Stimulated activated CD4-positive, alpha-beta T cell treated with anti-CD3 and anti-CD28 coated beads, Interleukin-4, amount 100 ng/mL, for 48 hours (primary cell): ENCODE data around the gene CCDC78.

Experiments used
- DNase-seq, 2 donors: peaks; one replicate each; pipeline ENCODE4 v3.0.0-alpha.2; 2020; ENCODE audit warnings: low read depth in 2 of 2

The CCDC78 gene

DNA sequence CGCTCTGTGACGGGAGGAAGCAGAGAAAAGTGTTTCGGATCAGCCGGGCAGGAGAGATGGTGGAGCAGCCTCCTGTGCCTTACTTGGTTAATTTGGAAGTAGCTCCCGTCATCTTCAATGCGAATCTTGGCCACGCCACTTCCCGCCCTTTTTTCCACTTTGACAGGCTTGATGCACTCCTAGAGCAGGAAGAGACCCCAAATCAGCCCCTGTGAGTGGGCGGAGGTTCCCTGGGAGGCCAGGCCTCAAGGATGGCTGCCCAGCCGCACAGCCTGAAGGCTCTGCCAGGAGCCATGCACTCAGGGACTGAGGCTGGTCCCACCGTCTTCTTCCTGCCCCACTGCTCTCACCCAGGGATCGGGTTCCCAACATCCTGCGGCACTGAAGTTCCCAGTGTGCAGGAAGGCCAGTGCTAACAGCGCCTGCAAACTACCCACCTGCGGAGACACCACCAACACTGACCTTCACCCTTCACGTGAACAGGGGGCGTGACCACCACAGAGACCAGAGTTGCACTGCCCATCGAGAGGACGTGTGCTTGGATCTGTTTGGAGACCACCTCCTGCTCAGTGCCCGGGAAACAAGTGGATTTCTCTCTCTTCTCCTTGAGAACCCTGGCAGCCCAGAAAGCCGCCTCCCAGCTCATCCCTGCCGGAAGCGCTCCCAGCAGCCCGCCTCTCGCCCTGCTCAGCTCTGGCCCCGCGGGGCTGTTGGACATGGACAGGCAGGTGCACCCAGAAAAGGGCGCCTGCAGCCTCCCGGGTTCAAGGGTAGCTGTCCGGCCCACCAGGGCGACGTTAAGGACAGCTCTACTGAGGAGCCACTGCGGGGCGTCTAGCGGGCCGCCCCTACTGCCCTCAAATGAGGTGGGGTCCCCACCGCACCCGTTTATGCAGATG lies 13.6 kb upstream of the CCDC78 start:
- no peak for DNase-seq

DNA sequence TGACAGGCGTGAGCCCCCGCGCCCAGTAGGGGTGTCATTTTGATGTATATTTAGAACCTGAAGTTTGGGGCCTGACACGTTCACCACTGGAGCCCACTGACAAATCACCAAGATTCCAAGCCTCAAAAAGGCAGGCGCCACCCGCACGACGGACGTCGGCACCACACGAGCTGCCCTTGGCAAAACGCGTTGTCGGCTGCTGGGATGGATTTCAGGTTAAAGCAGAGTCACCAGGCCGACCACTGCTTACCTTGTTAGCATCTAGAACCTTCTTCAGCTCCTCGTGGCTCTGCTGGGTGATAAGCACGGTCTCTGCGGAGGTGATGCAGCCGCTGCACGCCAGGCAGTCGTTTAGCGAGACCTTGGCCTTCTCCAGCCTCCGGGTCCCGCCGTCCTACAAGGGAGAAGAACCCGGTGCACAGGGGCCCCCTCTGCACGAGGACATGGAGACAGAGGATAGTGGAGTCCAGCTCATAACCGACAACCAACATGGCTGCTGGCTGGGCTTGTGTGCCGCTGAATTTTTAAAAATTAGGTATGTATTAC lies 10.8 kb upstream of the CCDC78 start:
- no peak for DNase-seq

DNA sequence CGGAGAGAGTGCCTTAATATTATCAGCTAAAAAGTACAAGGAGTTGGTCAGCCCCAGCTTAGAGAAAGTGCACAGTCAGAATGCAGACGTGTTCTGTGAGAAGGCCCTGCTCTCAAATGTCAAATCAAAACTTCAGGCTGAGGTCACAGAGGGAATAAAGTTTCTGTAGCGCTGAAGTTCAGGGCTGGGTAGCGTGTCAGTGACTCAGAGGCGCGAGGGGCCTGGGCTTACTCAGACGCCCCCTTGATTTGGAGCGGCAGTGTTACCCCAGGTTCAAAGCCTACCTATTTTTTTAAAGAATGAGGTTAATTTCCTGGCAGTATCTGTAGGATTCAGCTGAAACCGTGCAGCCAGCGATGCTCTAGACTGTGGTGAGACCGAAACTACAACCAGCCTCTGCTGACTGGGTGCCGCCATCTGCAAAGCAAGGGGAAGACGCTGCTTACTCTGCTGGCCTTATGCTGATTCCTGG lies 9.8 kb upstream of the CCDC78 start:
- DNase-seq, result peak in 1 of 2 donors; percentile 68

DNA sequence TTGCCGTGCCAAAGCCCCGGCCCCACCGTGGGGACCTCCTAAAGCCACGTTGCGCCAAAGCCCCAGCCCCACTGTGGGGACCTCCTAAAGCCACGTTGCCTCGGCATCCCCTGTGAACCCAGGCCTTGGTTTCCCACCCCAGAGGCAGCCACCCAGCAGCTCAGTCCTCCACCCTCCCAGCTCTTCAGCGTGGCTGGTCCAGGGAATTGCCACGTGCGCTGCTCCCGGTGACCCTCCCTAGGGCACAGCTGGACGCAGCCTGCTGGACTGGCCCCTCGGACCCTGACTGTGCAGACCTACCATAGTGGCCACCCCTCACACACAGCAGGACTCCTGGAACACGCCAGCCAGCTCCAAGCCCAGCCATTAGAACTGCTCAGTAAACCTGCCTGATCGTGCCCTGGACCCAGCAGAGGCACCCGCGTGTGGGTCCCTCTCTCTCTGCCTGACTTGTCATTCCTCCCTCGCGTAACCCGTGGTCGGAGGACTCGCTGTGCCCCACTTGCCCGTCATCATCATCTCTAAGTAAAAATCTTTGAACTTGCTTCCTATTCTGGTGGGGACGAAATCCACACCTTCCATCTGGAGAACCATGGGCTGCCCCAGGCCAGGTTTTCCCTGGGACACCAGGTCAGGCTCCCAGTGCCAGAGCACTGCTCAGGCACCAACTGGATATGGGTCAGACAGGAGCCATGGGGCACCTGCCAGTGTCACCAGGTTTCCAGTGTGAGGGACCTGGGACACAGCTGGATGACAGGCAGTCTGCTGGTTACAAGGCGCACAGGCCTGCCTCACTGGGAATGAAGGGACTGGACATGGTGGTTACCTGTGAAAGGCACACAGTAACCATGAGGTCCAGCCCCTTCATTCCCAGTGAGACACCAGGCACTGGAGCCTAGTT lies 9.0 kb upstream of the CCDC78 start:
- DNase-seq, result no peak

DNA sequence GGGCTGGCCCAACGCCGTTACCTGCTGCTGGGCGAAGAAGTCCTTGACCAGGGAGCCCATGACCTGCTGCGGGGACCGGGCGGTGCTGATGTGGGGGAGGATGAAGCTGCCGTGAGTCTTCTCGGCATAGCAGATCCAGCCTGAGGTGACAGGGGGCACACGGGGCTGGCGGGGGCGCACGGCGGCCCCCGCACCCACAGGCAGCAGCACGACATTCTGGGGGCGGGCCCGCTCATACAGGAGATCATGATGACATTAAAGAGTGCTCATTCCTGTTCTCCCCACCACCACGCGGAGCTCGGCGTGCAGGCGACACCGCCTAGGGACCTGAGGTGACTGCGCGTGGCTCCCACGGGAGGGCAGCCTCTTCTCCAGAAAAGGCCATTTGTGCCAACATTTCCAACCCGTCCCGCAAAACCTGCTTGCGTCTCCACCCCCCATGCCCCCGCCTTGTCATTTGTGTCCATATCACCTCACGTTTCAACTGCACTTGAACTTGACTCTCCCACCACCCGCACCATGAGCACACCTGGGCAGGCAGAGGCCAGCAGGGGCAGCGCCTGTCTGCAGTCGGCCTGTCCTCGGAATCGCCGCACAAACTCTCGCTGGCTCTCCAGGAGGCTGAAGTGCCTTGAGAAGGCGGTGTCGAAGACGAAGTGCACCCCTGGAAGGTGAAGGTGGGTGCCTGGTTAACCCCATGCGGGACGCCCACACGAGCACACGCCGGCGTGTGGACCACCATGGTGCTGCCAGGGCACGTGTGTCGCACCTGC lies 8.2 kb upstream of the CCDC78 start:
- no peak for DNase-seq

DNA sequence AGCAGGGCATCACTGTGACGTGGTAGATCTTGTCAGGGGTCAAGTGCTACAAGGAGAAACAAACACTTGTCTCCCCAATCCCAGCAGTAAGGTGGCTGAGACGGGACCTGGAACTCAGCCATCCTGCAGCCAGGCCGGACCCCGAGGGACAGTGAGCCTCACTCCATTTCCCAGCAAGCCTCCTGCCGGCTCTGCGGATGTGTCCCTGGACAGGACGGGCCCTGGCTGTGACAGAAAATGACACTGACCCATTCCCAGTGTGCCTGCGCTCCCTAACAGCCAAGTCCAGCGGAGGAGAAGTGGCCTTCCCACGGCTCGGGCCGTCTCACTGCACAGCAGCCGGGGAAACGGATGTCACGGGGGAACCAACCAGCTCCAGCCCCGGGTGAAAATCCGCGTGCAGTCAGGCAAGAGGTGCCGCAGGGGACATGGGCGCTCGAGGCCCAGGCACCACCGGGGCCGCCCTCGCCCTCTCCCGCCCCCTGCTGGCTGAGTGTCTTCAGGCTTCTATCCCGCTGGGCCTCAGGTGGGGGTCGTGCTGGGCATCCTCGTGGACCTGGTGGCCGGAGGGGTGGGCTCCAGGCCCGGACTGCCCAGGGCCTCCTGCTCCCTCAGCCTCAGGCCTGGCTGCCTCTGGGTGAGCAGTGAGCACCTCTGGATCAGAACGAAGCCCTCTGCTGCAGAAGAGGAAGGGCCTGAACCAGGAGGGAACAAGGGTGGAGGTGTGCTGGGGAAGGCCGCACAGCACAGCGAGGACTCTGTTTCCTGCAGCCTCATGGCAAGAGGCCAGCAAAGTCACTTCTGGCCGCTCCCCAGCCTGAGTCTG lies 7.4 kb upstream of the CCDC78 start:
- DNase-seq, result no peak

DNA sequence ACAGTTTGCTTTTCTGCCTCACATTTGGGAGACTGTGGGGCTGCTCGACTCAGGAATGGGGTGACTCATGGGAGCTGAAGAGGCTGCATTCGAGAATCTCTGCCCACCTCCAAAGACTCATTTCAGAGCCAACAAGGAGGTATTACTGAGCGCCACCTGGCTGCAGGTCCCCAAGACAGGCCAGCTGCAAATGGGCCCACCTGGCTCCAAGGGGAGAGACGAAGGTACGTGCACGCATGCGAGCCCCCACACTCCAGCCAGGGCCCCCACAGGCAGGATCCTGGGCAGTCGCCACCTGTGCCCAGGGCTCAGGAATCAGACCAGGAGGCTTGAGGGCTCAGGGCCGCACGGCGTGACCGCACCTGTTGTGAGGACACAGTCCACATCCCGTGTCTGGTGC lies 6.7 kb upstream of the CCDC78 start:
- DNase-seq, result no peak

DNA sequence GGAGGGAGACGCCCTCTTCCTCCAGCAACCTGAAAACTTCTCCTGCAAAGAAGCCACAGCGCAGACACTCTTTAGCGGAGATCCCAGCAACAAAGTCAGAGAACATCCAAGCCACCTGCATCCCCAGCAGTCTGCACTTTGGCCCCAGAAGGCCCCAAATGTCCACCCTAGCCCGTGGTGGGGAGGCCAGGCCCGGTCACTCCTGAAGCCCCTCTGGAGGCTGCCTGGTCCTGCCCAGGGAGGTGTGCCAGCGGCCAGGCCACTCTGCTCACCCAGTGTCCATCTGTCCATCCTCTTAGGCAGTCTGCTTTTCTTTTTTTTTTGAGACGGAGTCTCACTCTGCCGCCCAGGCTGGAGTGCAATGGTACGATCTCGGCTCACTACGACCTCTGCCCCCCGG lies 6.1 kb upstream of the CCDC78 start:
- no peak for DNase-seq

DNA sequence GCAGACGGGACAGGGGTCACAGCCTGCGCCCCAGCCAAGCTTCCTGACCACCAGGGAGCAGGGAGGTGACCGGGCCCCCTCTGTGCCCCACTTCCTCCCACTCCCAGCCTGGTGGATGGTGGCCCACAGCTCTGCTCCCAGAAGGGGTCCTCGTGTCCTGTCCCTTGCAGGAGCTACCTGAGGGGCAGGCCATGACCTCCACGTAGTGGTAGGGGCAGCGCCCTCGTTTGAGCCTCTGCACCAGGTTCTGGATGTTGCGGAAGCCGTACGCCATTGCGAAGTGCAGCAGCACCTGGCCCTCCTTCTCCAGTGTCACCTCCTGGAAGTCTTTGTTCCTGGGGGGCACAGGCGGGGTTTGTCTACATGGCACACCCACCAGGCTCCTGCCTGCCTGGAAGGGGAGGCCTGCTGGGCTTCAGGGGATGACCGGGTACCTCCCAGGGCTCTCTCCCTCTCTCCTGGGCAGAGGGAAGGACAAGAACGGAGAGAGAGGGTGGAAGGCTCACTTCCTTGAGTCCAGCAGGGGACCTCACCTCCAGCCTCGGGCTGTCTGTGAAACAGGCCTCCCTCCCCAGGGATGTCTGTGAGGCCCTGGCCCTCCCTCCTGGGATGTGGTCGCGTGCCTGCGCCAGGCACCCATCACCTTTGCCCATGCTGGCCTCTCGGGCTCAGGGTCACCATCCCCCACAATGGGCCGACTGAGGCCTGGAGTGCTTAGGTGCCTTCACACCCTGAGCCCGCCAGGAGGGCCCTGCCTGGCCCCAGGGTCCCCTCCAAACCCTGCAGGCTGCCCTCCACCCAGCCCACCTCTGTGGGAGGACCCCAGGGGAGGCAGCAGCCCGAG lies 4.6 kb upstream of the CCDC78 start:
- no peak for DNase-seq

DNA sequence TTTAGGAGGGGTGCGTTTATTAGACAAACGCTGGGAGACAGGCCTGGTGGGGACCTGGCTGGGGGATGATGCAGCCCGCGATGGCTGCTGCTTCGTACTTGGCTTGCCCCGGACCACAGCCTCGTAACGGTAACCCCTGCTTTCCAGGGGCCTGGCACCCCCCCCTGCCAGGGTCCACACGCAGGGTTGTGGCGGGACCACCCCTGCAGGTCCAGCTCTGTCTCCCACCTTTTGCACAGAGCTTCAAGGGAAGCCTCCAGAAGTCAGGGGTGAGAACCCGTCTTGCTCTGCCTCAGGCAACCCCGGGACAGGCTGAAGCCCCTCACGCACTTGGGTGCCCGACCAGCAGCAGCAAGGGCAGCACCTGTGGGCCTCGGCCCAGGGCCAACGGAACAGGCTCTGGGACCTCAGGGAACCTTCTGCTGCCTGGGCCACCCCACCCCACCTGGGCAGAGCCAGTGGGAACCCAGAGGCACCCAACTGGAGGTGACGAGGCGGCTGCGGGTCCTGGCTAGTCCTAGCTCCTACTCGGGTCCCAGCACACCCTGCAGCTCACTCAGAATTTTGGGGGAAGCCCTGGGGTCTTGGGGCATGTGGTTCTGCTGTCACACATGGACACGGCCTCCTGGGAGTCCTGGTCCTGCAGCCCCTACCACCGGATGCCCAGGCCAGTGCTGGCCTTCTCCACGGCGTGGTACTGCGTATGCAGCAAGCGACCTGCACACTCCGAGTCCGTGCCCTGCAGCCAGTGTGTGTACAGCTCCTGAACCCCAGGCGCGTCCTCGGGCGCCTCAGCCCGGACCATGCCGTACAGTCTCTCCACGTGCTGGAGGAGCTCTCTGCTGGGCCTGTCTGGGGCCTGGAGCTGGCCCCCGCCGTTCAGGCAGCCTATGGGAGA lies 3.8 kb upstream of the CCDC78 start:
- DNase-seq, result no peak

DNA sequence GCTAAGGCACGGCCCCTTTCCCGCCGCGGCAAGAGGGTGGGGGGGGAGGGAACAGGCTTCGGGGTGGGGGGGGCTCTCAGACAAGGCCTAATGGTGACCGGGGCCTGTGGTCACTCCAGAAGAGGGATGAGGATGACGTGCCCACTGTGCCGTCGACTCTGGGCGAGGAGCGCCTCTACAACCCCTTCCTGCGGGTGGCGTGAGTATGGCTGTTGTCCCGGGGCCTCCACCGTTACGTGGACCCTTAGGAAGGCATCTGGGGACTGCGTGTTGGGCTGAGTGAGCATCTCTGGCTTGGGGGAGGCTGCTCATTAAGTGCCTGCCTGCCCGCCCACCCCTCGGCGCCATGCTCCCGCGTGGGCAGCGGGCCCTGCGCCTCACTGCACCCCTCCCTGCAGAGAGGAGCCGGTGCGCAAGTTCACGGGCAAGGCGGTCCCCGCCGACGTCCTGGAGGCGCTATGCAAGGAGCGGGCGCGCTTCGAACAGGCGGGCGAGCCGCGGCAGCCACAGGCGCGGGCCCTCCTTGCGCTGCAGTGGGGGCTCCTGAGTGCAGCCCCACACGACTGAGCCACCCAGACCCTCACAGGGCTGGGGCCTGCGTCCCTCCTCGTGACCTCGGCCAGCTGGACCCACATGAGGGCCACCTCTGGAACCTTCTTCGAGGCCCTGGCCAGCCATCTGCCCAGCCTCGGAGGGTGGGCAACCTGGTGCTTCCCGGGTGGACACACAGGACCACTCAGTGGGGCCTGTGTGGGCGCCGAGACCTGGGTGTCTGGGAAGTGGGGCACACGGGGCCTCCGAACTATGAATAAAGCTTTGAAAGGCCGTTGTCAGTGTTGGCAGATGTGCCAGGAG lies 2.9 kb upstream of the CCDC78 start:
- no peak for DNase-seq

DNA sequence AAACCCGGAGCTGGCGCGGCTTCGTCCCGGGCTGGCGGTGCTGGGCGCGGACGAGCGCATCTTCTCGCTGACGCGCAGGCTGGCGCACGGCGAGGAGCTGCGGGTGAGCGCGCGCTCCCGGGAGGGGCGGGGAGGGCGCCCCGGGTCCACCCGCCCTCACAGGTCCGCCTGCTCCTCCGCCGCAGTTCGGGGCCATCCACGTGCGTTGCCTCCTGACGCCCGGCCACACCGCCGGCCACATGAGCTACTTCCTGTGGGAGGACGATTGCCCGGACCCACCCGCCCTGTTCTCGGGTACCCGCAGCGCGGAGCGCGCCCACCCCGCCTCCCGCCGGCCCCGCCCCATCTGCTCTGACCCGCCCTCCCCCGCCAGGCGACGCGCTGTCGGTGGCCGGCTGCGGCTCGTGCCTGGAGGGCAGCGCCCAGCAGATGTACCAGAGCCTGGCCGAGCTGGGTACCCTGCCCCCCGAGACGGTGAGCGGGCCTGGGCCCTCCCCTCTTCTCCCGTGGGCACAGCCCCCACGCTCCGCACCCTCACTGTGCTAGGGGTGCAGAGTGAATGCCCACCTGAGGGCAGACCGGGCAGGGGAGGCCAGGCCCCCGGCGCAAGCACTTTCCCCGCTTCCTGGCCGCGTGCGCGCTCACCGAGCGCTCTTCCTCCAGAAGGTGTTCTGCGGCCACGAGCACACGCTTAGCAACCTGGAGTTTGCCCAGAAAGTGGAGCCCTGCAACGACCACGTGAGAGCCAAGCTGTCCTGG lies 2.1 kb upstream of the CCDC78 start:
- peak in 1 of 2 donors; percentile 50 for DNase-seq

DNA sequence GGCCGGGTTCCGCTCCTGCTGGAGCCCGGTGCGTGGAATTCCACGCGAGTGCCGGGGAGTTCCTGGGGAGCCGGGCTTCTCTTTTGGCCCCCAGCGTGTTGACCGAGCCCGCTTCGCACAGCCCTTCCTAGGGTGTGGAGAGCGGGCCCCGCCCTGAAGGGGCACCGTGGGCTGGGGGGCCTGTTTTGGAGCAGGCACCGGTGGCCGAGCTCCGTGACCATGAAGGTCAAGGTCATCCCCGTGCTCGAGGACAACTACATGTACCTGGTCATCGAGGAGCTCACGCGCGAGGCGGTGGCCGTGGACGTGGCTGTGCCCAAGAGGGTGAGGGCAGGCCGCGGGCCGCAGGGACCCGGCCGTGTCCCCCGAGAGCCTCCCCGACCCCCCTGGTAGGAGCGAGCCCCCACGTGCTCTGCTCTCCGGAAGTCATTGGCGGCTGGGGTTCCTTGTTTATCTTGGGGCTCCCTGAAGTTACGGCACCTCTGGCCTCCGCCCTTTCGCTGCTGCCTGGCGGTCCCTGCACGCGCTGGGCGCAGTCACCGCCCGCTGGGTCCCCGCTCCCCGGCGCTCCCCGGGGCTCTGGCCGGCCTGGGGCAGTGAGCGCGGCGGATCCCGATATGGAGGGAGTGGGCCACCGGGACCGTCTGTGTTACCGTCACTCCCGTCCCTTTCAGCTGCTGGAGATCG lies 1.2 kb upstream of the CCDC78 start:
- DNase-seq, result no peak

DNA sequence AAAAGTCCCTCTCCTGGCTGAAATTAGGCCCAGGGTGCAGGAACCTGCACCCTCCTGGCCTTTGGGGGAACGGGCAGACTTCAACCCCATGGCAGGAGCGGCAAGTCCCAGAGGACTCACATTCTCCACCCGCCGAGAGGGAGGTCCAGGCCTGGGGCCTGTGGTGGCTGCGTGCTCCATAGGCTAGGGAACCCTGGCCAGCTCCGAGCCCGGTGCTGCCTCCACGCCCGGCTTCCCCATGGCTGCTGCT lies 130 bp downstream of the CCDC78 start:
- DNase-seq, result no peak

DNA sequence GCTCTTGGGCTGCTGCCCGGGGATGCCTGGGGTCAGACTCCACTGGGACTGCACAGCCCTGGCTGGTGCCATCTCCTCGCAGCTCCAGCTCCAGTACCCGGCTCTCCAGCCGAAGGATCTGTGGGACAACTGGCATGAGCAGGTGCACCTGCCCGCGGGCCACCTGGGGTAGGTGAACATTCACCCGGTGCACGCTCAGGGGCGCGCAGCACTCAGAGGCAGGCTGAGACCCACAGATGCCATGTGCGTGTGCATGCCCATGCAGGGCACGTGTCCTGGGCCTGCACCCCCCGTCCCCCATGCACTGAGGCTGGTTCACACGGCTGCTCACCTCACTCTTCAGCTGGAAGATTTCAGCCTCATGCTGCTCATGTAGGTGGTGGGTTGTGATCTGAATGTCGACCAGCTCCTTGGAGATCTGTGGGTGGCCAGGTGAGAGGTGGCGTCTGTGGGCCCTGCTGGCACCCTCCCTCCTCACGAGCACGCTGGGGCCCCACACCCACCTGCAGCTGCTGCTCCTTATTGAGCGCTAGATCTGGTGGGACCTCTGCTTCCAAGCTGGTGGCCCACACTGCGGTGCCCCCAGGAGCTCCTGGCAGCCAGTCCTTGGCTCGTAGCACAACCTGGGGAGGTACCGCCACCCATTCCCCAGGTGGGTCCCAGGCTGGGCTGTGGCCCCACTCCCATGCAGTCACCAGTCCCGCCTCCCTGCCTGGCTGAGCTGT lies 618 bp downstream of the CCDC78 start:
- no peak for DNase-seq

DNA sequence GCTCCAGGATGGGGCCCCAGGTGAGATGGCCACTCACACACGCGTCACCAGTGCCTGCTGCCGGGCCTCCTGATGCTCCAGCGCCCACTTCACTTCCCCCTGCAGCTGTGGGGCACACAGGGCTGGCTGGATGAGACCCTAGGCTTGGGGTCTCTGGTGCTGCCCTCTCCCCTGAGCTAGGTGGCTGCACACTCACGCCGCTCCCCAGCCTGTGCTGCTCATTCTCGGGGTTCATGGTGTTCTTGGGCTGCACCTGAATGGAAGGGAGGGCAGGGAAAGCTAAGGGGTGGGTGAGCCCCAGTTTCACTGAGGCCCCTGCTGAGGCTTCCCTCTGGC lies 1.2 kb downstream of the CCDC78 start:
- no peak for DNase-seq
